Sciatic nerve (tissue), 2 donors: ENCODE measurements around the gene FAM221B. TPM values are rescaled to one million over a fixed set of nuclear protein-coding genes. Genes with fewer than 3 reads are reported as not detected.

Experiments used
- ATAC-seq: fragments of 200-7000 bp; cut with Tn5 transposase; one replicate; pipeline ENCODE4 v1.9.1; 2020; ENCODE audit warnings: mild to moderate bottlenecking, moderate library complexity
- DNase-seq: peaks from one replicate; pipeline ENCODE4 v3.0.0-alpha.2; 2020; ENCODE audit warnings: low spot score
- intact Hi-C: fragments of 100-400 bp; cut with DNase I; formaldehyde crosslinking; loops from one replicate; pipeline ENCODE4 v1.14.2; 2022
- total RNA-seq: library from RNA; stranded (reverse); fragmentation: NEBNext Ultra II Directional; extraction: Animal tissue kit (Norgen Biotek cat#: 25700); gene quantifications from one replicate; pipeline ENCODE4 v1.2.1, GENCODE V29; 2021
- donor health status: DM: no; HTN: no; CAD: no.
- donor health status: DM: no; HTN: no; CAD: no.

FAM221B gene
- total RNA-seq, 1 donor from 2014 or later: not detected

DNA sequence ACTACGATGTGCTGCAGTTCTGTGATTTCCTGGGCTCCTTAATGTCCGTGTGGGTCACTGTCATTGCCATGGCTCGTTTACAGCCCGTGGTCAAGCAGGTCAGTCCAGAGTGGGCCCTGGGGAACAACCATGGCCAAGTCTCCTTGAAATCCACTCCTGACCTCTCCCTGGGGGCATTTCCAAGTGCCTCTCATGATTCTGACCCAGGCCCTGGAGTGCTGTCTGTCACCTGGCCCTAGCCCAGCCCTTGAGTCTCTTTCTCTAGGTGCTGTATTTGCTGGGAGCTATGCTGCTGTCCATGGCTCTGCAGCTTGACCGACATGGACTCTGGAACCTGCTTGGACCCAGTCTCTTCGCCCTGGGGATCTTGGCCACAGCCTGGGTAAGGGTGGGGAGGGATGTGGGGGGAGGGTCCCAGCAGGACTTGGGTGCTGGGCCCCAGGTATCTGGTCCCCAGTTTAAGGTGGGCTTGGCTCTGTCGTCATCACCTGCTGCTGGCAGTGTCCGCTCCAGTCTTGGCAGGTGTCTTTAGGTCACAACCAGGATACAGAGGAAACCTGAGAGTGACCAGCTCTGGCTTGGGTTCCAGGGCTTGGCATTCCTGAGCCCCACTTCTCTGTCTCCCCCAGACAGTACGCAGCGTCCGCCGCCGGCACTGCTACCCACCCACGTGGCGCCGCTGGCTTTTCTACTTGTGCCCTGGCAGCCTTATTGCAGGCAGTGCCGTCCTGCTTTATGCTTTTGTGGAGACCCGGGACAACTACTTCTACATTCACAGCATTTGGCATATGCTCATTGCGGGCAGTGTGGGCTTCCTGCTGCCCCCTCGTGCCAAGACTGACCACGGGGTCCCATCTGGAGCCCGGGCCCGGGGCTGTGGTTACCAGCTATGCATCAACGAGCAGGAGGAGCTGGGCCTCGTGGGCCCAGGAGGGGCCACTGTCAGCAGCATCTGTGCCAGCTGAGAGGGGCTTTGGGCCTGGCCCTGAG lies 24.6 kb upstream of the FAM221B start:
- intact Hi-C loops: no loop called here
- DNase-seq (peak; percentile 47), ATAC-seq (no peak)

DNA sequence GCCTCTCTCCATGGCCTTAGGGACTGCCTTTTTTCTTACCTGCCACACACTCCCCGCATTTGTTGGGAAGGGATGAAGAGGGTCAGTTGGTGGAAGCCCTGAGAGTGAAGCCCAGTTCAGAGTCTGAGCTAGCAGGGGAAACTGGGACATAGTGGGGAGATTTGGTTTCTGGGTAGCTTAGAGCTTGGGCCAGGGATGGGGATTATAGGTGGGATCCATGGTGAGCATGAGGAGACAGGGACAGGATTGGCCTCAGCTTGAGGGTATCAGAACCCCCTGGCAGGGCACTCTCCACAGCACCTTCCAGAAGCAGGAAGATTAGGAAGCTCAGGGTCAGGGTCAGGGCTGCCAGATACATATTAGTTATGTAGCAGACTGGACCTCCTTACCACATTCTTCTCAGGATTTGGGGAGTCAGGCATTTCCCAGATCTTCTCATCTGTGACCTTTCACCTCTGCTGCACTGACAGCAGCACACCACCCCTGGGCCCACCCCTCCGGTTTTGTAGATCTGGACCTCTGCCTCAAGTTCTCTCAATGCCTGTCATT lies 23.8 kb upstream of the FAM221B start:
- DNase-seq (peak; percentile 34), ATAC-seq (no peak)
- intact Hi-C loops: no loop called here

GRCh38 chr9:35847792-35848572 lies 19.4 kb upstream of the FAM221B start:
- no peak for ATAC-seq
- intact Hi-C loops: no loop called here
- DNase-seq: peak; percentile 38

DNA sequence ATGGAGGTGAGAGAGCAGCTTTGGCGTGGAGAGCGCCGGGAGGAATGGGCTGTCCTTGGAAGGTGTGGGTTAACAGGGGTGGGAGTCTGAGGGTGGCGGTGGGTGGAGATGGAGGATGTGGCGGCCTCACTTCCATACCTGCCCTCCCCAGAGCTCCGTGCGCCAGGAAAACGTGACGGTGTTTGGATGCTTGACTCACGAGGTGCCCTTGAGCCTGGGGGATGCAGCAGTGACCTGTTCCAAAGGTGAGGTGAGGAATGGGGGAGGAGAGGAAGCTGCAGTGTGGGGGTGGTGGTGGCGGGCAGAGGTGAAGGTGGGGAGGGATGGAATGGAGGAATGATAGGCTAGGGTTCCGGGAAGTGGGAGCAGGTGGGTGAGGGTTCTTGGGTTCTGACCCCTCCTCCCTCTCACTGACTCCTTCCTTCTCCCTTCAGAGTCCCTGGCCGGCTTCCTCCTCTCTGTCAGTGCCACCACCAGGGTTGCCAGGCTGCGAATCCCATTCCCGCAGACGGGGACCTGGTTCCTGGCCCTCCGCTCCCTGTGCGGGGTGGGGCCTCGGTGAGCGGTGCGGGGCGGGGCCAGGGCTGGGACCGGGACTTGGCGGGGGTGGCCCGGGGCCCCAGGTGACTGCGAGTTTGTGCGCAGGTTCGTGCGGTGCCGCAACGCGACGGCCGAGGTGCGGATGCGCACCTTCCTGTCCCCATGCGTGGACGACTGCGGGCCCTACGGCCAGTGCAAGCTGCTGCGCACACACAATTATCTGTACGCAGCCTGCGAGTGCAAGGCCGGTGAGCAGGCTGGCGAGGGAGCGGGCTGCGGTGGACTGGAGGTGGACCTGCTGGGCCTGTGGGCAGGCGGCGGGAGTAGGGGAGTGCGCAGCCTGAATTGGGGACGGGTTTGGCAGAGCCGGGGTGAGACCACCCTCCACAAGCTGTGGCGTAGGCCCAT lies 17.6 kb upstream of the FAM221B start:
- ATAC-seq (no peak), DNase-seq (no peak)
- intact Hi-C loops: no loop called here

DNA sequence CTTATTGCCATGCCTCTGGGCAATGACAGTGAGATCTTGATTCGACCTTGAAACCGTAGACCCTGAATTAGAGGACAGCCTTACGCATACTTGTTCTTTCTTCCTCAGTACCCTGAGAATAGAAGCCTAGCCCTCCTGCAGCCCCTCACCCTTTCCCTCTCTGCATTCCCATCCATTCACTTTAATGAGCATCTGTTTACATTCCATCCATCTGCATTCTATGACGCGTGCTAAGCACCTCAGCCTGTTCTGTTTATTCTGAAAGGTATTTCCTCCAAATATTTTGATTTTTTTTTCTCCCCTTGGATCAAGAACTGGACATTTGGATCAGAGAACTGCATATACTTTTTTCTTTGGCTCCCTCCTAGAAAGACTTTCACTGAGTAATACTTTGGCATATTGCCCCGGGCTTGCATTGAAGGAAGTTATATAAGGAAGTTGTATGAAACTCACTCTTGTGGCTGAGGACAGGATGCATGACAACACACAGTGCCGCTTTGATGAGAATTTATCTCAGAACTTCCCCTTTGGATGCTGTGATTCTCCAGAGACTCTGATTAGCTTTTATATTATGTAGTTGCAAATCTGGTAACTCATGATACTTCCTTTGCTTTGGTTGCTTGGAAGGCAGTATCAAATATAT lies 16.2 kb upstream of the FAM221B start:
- intact Hi-C loops: no loop called here
- ATAC-seq: peak; percentile 70
- no peak for DNase-seq

DNA sequence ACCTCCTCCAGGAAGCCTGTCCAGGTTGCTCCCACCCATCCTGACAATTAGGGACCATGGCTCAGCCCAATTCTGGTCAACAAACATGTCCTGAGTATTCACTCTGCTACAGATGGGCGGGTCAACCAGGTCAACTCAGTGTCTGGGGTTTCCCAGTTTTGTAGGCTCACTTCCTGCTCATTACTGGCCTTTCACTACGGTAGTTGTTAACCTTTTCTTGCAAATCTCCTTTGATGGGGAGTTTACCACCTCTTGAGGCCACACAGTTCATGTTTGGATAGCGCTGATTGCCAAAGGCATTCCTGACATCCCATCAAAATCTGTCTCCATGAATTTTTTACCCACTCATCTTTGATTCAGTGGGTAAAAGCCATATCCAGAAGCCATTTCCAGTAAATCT lies 14.3 kb upstream of the FAM221B start:
- DNase-seq (no peak), ATAC-seq (no peak)
- intact Hi-C loops: no loop called here

DNA sequence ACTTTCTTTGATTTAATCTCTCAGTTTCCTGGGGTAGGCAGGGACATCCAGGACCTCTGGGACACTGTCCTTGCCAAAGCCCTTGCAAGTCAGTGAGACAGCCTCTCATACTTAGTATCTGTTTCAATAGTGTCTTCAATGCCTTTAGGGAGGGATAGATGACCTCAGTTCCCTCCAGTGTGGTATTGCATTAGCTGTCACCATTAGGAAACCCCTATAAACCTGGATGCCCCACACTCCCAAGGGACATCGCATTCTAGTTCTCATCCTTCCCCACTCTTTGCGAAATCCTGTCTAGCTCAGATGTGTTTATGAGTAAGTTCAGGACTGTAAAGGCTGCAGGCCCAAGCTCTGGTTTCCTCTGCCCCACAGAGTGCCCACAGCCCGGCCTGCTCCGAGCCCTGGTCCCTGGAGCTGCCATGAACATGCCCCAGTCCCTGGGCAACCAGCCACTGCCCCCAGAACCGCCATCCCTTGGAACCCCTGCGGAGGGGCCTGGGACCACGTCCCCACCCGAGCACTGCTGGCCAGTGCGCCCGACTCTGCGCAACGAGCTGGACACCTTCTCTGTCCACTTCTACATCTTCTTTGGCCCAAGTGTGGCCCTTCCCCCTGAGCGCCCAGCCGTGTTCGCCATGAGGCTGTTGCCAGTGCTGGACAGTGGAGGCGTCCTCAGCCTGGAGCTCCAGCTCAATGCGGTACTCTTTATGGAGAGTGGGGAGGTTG lies 13.7 kb upstream of the FAM221B start:
- DNase-seq: no peak
- no peak for ATAC-seq

DNA sequence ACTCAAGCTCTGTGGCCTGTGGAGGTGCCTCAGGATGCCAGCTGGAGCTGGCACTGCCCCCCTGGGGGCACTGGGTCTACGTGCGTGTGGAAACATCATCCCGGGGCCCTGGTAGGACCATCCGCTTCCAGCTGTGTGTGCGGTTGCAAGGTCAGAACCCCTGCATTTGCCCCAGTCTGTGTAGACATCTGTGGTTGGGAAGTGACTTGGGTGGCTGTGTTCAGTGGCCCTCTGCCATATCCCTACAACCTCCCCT lies 13.0 kb upstream of the FAM221B start:
- DNase-seq (no peak), ATAC-seq (no peak)
- intact Hi-C loops: no loop called here

More for the DNA sequence above, 13.7 kb upstream of the FAM221B start:
- intact Hi-C loops: no loop called here

DNA sequence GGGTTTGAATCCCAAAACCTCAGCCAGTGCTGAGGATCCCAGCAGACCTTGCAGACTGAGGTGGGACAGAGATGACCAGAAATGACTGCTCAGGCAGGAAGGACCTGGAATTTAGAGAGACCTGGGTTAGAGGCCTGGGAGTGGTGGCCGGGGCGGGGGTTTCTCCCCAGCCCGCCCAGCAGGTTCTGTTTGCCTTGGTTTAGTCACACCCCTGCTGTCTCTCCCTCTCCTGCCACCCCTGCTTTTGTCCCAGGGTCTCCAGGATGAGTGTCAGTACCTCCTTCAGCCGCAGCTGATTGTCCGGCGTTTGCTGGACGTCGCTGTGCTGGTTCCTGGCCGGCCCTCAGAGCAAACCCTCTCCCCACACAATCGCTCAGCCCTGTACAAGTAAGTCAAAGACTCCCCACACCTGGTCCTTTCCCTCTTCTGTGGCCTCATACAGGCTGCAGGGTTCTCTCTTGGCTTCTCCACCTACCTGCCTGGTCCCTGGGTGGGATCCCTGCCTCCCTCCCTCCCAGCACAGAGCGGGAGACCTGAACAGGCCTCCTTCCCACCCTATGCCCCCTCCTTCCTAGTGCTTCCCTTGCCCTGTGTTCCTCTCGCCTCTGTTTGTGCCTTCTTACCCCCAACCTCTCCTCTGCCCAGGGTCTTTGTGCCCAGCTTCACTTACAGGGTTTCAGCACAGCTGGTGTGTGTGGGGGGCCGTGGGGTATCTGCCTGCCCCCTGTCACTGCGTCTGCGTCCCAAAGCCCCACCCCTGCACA lies 12.5 kb upstream of the FAM221B start:
- intact Hi-C loops: no loop called here

GRCh38 chr9:35839926-35840325 lies 11.4 kb upstream of the FAM221B start:
- no peak for ATAC-seq
- no peak for DNase-seq
- intact Hi-C loops: no loop called here

More for the DNA sequence above, 12.5 kb upstream of the FAM221B start:
- no peak for ATAC-seq
- no peak for DNase-seq

GRCh38 chr9:35836595-35836994 lies 8.1 kb upstream of the FAM221B start:
- DNase-seq (no peak), ATAC-seq (no peak)
- intact Hi-C loops: no loop called here

- ATAC-seq (no peak), DNase-seq (no peak)
- intact Hi-C loops: no loop called here
Measured at GRCh38 chr9:35835766-35836165, 7.2 kb upstream of the FAM221B start.

DNA sequence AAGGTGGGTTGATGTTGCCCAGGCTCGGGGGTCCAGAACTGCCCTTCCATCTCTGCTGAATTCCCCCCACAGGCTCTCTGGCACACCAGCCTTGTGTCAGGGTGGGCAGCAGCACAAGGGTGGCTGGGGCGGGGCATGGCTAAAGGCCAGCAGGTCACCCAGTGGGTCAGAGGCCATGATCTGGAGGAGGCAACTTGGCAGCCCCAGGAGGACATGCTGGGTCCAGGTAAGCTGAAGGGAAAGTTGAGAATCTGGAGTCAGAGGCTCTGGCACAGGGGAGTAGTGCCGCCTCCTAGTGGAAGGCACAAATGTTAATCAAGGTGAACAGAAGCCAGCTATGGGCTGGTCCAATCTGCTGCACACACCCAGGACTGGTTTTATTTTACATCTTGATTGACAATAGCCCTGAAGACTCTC lies 6.7 kb upstream of the FAM221B start:
- ATAC-seq: no peak
- no peak for DNase-seq
- intact Hi-C loops: no loop called here

GRCh38 chr9:35834260-35835215 lies 6.0 kb upstream of the FAM221B start:
- DNase-seq (no peak), ATAC-seq (no peak)
- intact Hi-C loops: no loop called here

- DNase-seq: no peak
- intact Hi-C loops: no loop called here
- ATAC-seq: no peak
Measured at GRCh38 chr9:35832814-35833213, 4.3 kb upstream of the FAM221B start.

DNA sequence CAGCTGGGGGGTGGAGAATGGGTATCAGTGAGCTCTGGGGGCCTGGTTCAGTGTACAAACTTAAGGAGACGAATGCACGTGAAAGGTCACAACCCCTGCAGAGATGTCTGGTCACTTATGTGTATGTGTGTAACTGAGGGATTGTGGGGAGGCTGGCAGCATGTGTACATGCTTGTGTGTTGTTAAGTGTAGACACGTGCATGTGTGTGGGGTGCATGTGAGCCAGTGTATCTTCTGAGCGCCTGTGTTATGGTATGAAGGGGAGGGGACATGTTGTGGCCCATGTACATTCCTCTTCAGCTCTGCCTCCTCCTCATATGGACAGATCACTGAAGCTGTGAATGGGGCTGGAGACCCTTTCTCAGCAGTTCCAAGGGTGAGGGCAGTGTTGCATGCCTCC lies 2.5 kb upstream of the FAM221B start:
- no peak for DNase-seq
- ATAC-seq: no peak
- intact Hi-C loops: no loop called here
